OCI-LY7 (cell line): ENCODE measurements around the gene ACTN1. TPM values are rescaled to one million over a fixed set of nuclear protein-coding genes. Genes with fewer than 3 reads are reported as not detected.

Source experiments
- BruUV-seq: library from RNA; stranded (reverse); fragments of 400-500 nt; replicated peaks from 2 replicates; lab custom pipeline; 2021; lab: Mats Ljungman, UMichigan
- CTCF ChIA-PET: fragments of 300-600 bp; sonication (Branson Sonifier 250); formaldehyde crosslinking; loops from one replicate; lab custom pipeline; 2022; ENCODE audit warnings: antibody characterized with exemption; ENCODE audit not compliant: unreplicated experiment; lab: Charles Lee
- POLR2A ChIA-PET: fragments of 300-600 bp; sonication (Branson Sonifier 250); formaldehyde crosslinking; loops from one replicate; lab custom pipeline; 2022; ENCODE audit warnings: antibody characterized with exemption; lab: Charles Lee
- DNase-seq: peaks from one replicate; pipeline ENCODE4 v3.0.0-alpha.2; 2015; ENCODE audit warnings: low spot score
- H2AFZ ChIP-seq: fragments of 200-600 bp; sonication (generic), shearing (Covaris generic); 2 replicates; pipeline ENCODE4 v1.6.1; 2014; ENCODE audit warnings: mild to moderate bottlenecking, antibody characterized with exemption, low read length, moderate library complexity
- H3K27ac ChIP-seq: fragments of 200-600 bp; sonication (generic); 2 replicates; pipeline ENCODE4 v1.5.1; 2014; ENCODE audit warnings: mixed run types, low read depth, mild to moderate bottlenecking, moderate library complexity, low read length, inconsistent platforms; ENCODE audit not compliant: poor library complexity, severe bottlenecking
- H3K36me3 ChIP-seq: fragments of 200-600 bp; sonication (generic); 2 replicates; pipeline ENCODE4 v1.6.1; 2014; ENCODE audit warnings: mild to moderate bottlenecking, antibody characterized with exemption, low read length, moderate library complexity, mixed read lengths; ENCODE audit not compliant: insufficient read depth
- H3K4me1 ChIP-seq: fragments of 200-600 bp; sonication (generic); 2 replicates; pipeline ENCODE4 v1.5.1; 2014; ENCODE audit warnings: mild to moderate bottlenecking, low read length; ENCODE audit not compliant: insufficient read depth, poor library complexity, severe bottlenecking
- H3K4me2 ChIP-seq: fragments of 200-600 bp; sonication (generic); 2 replicates; pipeline ENCODE4 v1.6.1; 2014; ENCODE audit warnings: mild to moderate bottlenecking, low read length
- H3K4me3 ChIP-seq: fragments of 200-600 bp; sonication (generic); 2 replicates; pipeline ENCODE4 v1.5.1; 2014; ENCODE audit warnings: mild to moderate bottlenecking, low read depth, low read length; ENCODE audit not compliant: poor library complexity, severe bottlenecking
- H3K79me2 ChIP-seq: fragments of 200-600 bp; sonication (generic); 2 replicates; pipeline ENCODE4 v1.6.1; 2016; ENCODE audit warnings: low read depth, mild to moderate bottlenecking, low read length, moderate library complexity, mixed read lengths; ENCODE audit not compliant: insufficient read depth
- H3K9me2 ChIP-seq: fragments of 200-600 bp; sonication (generic); 2 replicates; pipeline ENCODE4 v1.6.1; 2016; ENCODE audit warnings: mild to moderate bottlenecking, low read length, mixed read lengths; ENCODE audit not compliant: insufficient read depth
- H3K9me3 ChIP-seq: fragments of 200-600 bp; sonication (generic); 2 replicates; pipeline ENCODE4 v1.6.1; 2014; ENCODE audit warnings: mild to moderate bottlenecking, mixed run types, low read length, mixed read lengths
- H4K20me1 ChIP-seq: fragments of 200-600 bp; sonication (generic); 2 replicates; pipeline ENCODE4 v1.6.1; 2014; ENCODE audit warnings: mild to moderate bottlenecking, antibody characterized with exemption, low read length, moderate library complexity, mixed read lengths; ENCODE audit not compliant: insufficient read depth
- CTCF ChIP-seq: fragments of 200-600 bp; sonication (generic); conservative IDR thresholded peaks from 2 replicates; pipeline ENCODE4 v1.5.1; 2014; ENCODE audit warnings: mild to moderate bottlenecking, antibody characterized with exemption, low read length, moderate library complexity, mixed read lengths
- EZH2phosphoT487 ChIP-seq: fragments of 200-600 bp; sonication (generic); IDR thresholded peaks from 2 replicates; pipeline ENCODE4 v1.6.1; 2018; ENCODE audit warnings: low read depth, borderline replicate concordance, mild to moderate bottlenecking, mixed run types, antibody characterized with exemption, low read length, moderate library complexity, mixed read lengths
- intact Hi-C: fragments of 100-400 bp; cut with micrococcal nuclease; formaldehyde crosslinking; loops from one replicate; pipeline ENCODE4 v1.10.0; 2022; ENCODE audit not compliant: unreplicated experiment
- total RNA-seq, 2 experiments: library from RNA; depleted of rRNA in 1 of 2; stranded (reverse); fragments of >200 nt in 1 of 2; shearing (Covaris generic) in 1 of 2; gene quantifications; 2 replicates each; pipeline ENCODE4 v1.2.3, GENCODE V29; 2014 to 2022

The ACTN1 gene
- total RNA-seq, 2 experiments from 2014 or later = 0.51 to 1.8 TPM

DNA sequence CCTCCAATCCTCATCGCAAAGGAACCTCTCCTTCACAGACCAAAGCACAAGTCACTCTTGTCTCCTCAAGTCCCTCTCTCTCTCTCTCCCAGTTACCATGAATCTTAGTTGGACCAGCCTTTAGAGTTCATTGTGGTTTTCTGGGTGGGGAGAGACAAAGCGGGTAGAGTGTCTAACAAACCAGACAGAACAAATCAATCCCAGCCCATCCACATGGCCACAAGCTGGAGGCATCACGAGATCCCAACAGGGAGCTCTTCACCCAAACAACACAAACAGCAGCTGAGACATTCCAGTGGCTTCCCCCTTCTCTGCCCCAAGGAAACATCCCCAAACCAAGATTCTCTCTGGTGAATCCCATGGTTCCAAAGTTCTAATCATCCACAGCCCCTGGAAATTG lies 22.4 kb downstream of the ACTN1 start:
- CTCF ChIA-PET = no interaction called here
- H3K9me2 ChIP-seq = no peaks in the 10 kb centered on the region
- H3K4me3 ChIP-seq = no peak overlapping the region
- H3K4me2 ChIP-seq = no peak overlapping the region
- BruUV-seq = no TSS peak
- no peak for DNase-seq
- H3K9me3 ChIP-seq = no peaks in the 10 kb centered on the region
- H3K79me2 ChIP-seq = no peaks in the 10 kb centered on the region
- TF ChIP-seq CTCF = no peak
- no peak for TF ChIP-seq EZH2phosphoT487
- H3K27ac ChIP-seq = no peak overlapping the region
- H4K20me1 ChIP-seq = no peaks in the 10 kb centered on the region
- no peaks in the 10 kb centered on the region for H3K36me3 ChIP-seq
- H3K4me1 ChIP-seq = no peaks in the 10 kb centered on the region
- POLR2A ChIA-PET = no interaction called here
- intact Hi-C loops = no loop called here
- no peak overlapping the region for H2AFZ ChIP-seq

DNA sequence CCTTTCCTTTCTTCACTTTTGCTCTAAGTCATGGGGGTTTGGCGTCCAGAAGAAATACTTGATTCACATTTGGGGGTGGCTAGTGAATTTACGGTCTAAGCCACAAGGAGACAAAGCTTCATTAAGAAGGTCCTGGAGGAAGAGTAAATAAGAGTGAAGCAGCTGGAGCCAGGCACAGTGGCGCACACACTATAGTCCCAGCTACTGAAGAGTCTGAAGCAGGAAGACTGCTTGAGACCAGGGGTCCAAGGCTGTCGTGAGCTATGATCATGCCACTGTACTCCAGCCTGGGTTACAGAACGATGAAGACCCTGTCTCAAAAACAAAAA lies 23.3 kb downstream of the ACTN1 start:
- H3K27ac ChIP-seq = no peak overlapping the region
- intact Hi-C loops = no loop called here
- no peaks in the 10 kb centered on the region for H4K20me1 ChIP-seq
- no peaks in the 10 kb centered on the region for H3K4me1 ChIP-seq
- ChIA-PET POLR2A (interaction anchor here (1.3 kb wide), 1 partner anchor 121 kb away, joined by 3 read pairs; no protein-coding TSS in a partner anchor), CTCF (no interaction called here)
- TF ChIP-seq EZH2phosphoT487 = no peak
- H3K9me2 ChIP-seq = no peaks in the 10 kb centered on the region
- no TSS peak for BruUV-seq
- no peak overlapping the region for H3K4me3 ChIP-seq
- no peaks in the 10 kb centered on the region for H3K36me3 ChIP-seq
- H3K9me3 ChIP-seq = no peaks in the 10 kb centered on the region
- no peak overlapping the region for H3K4me2 ChIP-seq
- H2AFZ ChIP-seq = no peak overlapping the region
- no peaks in the 10 kb centered on the region for H3K79me2 ChIP-seq
- no peak for DNase-seq

- H3K4me1 ChIP-seq = no peaks in the 10 kb centered on the region
- TF ChIP-seq EZH2phosphoT487 (no peak), CTCF (no peak)
- POLR2A ChIA-PET = interaction anchor here (1.3 kb wide), 1 partner anchor 122 kb away, joined by 3 read pairs; no protein-coding TSS in a partner anchor
Observed at GRCh38 chr14:68955164-68955850, 23.8 kb downstream of the ACTN1 start.

More at GRCh38 chr14:68955164-68955850, 23.8 kb downstream of the ACTN1 start:
- Histone ChIP-seq H3K4me3 (no peak overlapping the region), H3K36me3 (no peaks in the 10 kb centered on the region), H3K9me3 (no peaks in the 10 kb centered on the region), H3K79me2 (no peaks in the 10 kb centered on the region), H3K9me2 (no peaks in the 10 kb centered on the region), H3K27ac (no peak overlapping the region), H4K20me1 (no peaks in the 10 kb centered on the region), H2AFZ (no peak overlapping the region), H3K4me2 (no peak overlapping the region)
- DNase-seq = no peak
- intact Hi-C loops = no loop called here
- CTCF ChIA-PET = no interaction called here
- BruUV-seq = no TSS peak
